ENCODE results near the gene LECT2. TPM values are rescaled to one million over a fixed set of nuclear protein-coding genes. Genes with fewer than 3 reads are reported as not detected.

LECT2 gene
- total RNA-seq, 1 donor from 2014 or later: not detected

GRCh38 chr5:135973323-135974020, 18.7 kb upstream of the LECT2 start:
- Histone ChIP-seq H3K4me3 (ENCODE audit: low read depth, low read length) (no peak overlapping the region), H3K27me3 (ENCODE audit: control insufficient read depth, insufficient read depth, low read length) (no peaks in the 10 kb centered on the region), H3K36me3 (ENCODE audit: control insufficient read depth, insufficient read depth, low read length) (no peaks in the 10 kb centered on the region)
- no peak for DNase-seq (ENCODE audit: low read depth)
- TF ChIP-seq CTCF (IDR thresholded peaks at IDR 0.05; ENCODE audit: insufficient read depth, low read length, poor library complexity, severe bottlenecking): no peak

GRCh38 chr5:135971701-135972100, 16.9 kb upstream of the LECT2 start:
- H3K4me3 ChIP-seq (ENCODE audit: low read depth, low read length): no peak overlapping the region
- no peaks in the 10 kb centered on the region for H3K36me3 ChIP-seq (ENCODE audit: control insufficient read depth, insufficient read depth, low read length)
- no peak for DNase-seq (ENCODE audit: low read depth)
- no peaks in the 10 kb centered on the region for H3K27me3 ChIP-seq (ENCODE audit: control insufficient read depth, insufficient read depth, low read length)
- no peak for TF ChIP-seq CTCF (IDR thresholded peaks at IDR 0.05; ENCODE audit: insufficient read depth, low read length, poor library complexity, severe bottlenecking)

GRCh38 chr5:135966790-135967189, 12.0 kb upstream of the LECT2 start:
- no peak for DNase-seq (ENCODE audit: low read depth)
- Histone ChIP-seq H3K36me3 (ENCODE audit: control insufficient read depth, insufficient read depth, low read length) (no peaks in the 10 kb centered on the region), H3K27me3 (ENCODE audit: control insufficient read depth, insufficient read depth, low read length) (no peaks in the 10 kb centered on the region), H3K4me3 (ENCODE audit: low read depth, low read length) (no peak overlapping the region)
- no peak for TF ChIP-seq CTCF (IDR thresholded peaks at IDR 0.05; ENCODE audit: insufficient read depth, low read length, poor library complexity, severe bottlenecking)

- H3K27me3 ChIP-seq (ENCODE audit: control insufficient read depth, insufficient read depth, low read length): no peaks in the 10 kb centered on the region
- no peak for TF ChIP-seq CTCF (IDR thresholded peaks at IDR 0.05; ENCODE audit: insufficient read depth, low read length, poor library complexity, severe bottlenecking)
- no peaks in the 10 kb centered on the region for H3K36me3 ChIP-seq (ENCODE audit: control insufficient read depth, insufficient read depth, low read length)
- no peak for DNase-seq (ENCODE audit: low read depth)
- no peak overlapping the region for H3K4me3 ChIP-seq (ENCODE audit: low read depth, low read length)
Observed at GRCh38 chr5:135966165-135966564, 11.4 kb upstream of the LECT2 start.

GRCh38 chr5:135965504-135965903, 10.7 kb upstream of the LECT2 start:
- DNase-seq (ENCODE audit: low read depth): no peak
- Histone ChIP-seq H3K36me3 (ENCODE audit: control insufficient read depth, insufficient read depth, low read length) (no peaks in the 10 kb centered on the region), H3K4me3 (ENCODE audit: low read depth, low read length) (no peak overlapping the region), H3K27me3 (ENCODE audit: control insufficient read depth, insufficient read depth, low read length) (no peaks in the 10 kb centered on the region)
- no peak for TF ChIP-seq CTCF (IDR thresholded peaks at IDR 0.05; ENCODE audit: insufficient read depth, low read length, poor library complexity, severe bottlenecking)
